ENCODE results near the gene XAF1.

Gene XAF1

GRCh38 chr17:6748617-6749016 lies 7.2 kb upstream of the XAF1 start:
- no peak for TF ChIP-seq CSDC2 (CRISPR knock-in tag; IDR thresholded peaks at IDR 0.05)
- no peak for TF ChIP-seq ZNF8 (CRISPR knock-in tag; IDR thresholded peaks at IDR 0.05)
- no peak for TF ChIP-seq TSHZ2 (CRISPR knock-in tag; IDR thresholded peaks at IDR 0.05)
- no peak for TF ChIP-seq ISL1 (CRISPR knock-in tag; IDR thresholded peaks at IDR 0.05)
- no peak for TF ChIP-seq ZC3H10 (CRISPR knock-in tag; IDR thresholded peaks at IDR 0.05)
- no peak for TF ChIP-seq OSR1 (CRISPR knock-in tag; IDR thresholded peaks at IDR 0.05)
- no peak for TF ChIP-seq PPARA (CRISPR knock-in tag; IDR thresholded peaks at IDR 0.05; ENCODE audit: borderline replicate concordance)
- no peak for TF ChIP-seq TCF4 (CRISPR knock-in tag; IDR thresholded peaks at IDR 0.05; ENCODE audit: borderline replicate concordance)
- TF ChIP-seq ZNF565 (CRISPR knock-in tag; conservative IDR thresholded peaks at IDR 0.05; ENCODE audit: low read depth): no peak
- TF ChIP-seq BACH2 (CRISPR knock-in tag; IDR thresholded peaks at IDR 0.05; ENCODE audit: borderline replicate concordance): no peak
- TF ChIP-seq GLIS3 (CRISPR knock-in tag; IDR thresholded peaks at IDR 0.05): no peak
- TF ChIP-seq SNAI2 (CRISPR knock-in tag; IDR thresholded peaks at IDR 0.05): no peak
- TF ChIP-seq CREB5 (CRISPR knock-in tag; IDR thresholded peaks at IDR 0.05; ENCODE audit: low read depth): no peak
- TF ChIP-seq ARNTL (CRISPR knock-in tag; IDR thresholded peaks at IDR 0.05; ENCODE audit: borderline replicate concordance, low read depth): no peak
- TF ChIP-seq ESRRG (CRISPR knock-in tag; IDR thresholded peaks at IDR 0.05): no peak
- no peak for TF ChIP-seq RARB (CRISPR knock-in tag; IDR thresholded peaks at IDR 0.05)
- TF ChIP-seq PATZ1 (CRISPR knock-in tag; IDR thresholded peaks at IDR 0.05; ENCODE audit: borderline replicate concordance): no peak

GRCh38 chr17:6749519-6749918 lies 6.3 kb upstream of the XAF1 start:
- TF ChIP-seq TSHZ2 (CRISPR knock-in tag; IDR thresholded peaks at IDR 0.05) (no peak), CREB5 (CRISPR knock-in tag; IDR thresholded peaks at IDR 0.05; ENCODE audit: low read depth) (no peak), ZNF70 (CRISPR knock-in tag; IDR thresholded peaks at IDR 0.05) (no peak), ZFP30 (CRISPR knock-in tag; IDR thresholded peaks at IDR 0.05) (no peak), ZFP3 (CRISPR knock-in tag; IDR thresholded peaks at IDR 0.05) (no peak), PPARA (CRISPR knock-in tag; IDR thresholded peaks at IDR 0.05; ENCODE audit: borderline replicate concordance) (no peak), ZC3H10 (CRISPR knock-in tag; IDR thresholded peaks at IDR 0.05) (no peak), ZNF565 (CRISPR knock-in tag; conservative IDR thresholded peaks at IDR 0.05; ENCODE audit: low read depth) (no peak), OSR1 (CRISPR knock-in tag; IDR thresholded peaks at IDR 0.05) (no peak), ARNTL (CRISPR knock-in tag; IDR thresholded peaks at IDR 0.05; ENCODE audit: borderline replicate concordance, low read depth) (no peak), SNAI2 (CRISPR knock-in tag; IDR thresholded peaks at IDR 0.05) (no peak)
- no peak for ATAC-seq

More at GRCh38 chr17:6748617-6749016, 7.2 kb upstream of the XAF1 start:
- ATAC-seq: no peak
